Nephron progenitor cell (in vitro differentiated cells): Measurements from ENCODE around the gene FBLN5.
A peak's percentile ranks its signal among the peaks of the same experiment; 100 is the strongest.

Experiments used
- DNase-seq: peaks from one replicate; pipeline ENCODE4 v3.0.0; 2021
- H3K27ac Mint-ChIP-seq: 2 replicates; pipeline ENCODE4 v1.8.0; 2021; ENCODE audit warnings: mild to moderate bottlenecking, moderate library complexity, mixed read lengths
- H3K27me3 Mint-ChIP-seq: 2 replicates; pipeline ENCODE4 v1.8.0; 2021; ENCODE audit warnings: mild to moderate bottlenecking, low read depth, mixed read lengths; ENCODE audit not compliant: poor library complexity
- H3K36me3 Mint-ChIP-seq: 2 replicates; pipeline ENCODE4 v1.8.0; 2021; ENCODE audit warnings: low read depth, mixed read lengths
- H3K4me1 Mint-ChIP-seq: 2 replicates; pipeline ENCODE4 v1.8.0; 2021; ENCODE audit warnings: mixed read lengths
- H3K4me3 Mint-ChIP-seq: 2 replicates; pipeline ENCODE4 v1.8.0; 2021; ENCODE audit warnings: mild to moderate bottlenecking, moderate library complexity, mixed read lengths
- H3K9me3 Mint-ChIP-seq: 2 replicates; pipeline ENCODE4 v1.8.0; 2021; ENCODE audit warnings: mild to moderate bottlenecking, moderate library complexity, mixed read lengths
- CTCF ChIP-seq: fragments of 200-600 bp; sonication (generic); IDR thresholded peaks from 2 replicates; pipeline ENCODE4 v1.5.0; 2021; ENCODE audit warnings: antibody characterized with exemption

Gene FBLN5

DNA sequence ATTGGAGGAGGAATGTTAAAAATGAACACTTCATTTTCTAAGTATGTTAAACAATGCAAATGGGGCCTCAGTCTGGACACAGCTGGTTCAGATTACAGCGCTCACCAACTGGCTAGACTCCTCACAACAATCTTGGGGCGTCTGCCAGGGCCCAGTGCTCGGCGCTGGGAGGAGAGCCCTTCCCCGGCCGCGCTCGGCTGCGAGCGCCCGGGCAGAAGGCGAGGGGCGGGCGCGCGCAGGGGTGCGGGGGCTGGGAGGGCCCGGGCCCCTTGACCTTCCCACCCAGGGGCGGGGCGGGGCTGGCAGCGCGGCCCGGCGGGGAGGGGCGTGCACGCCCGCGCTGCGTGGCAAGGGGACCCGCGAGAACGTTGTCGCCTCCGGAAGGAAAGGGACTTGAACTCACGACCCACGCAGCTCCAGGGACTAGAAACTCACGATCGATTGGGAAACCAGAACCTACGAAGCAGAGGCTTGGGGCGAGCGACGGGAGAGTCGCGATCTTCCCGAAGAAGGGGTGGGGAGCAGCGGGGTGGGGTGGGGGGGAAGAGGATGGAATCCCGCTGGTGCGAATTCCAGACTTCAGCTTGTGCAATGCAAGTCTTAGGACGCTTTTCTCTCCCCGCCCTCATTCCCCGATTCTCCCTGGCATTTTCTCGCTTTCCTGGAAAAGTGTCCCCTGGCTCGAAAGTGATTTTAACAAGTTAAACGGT is at the start of gene FBLN5:
Gene FBLN5 (minus strand): TSS at position 220 of the 710 bp plus-strand sequence. CDS start 465 bp downstream, outside the sequence.
- DNase-seq = peak; percentile 75
- no peaks in the 10 kb centered on the region for H3K36me3 Mint-ChIP-seq
- peaks cover 23% of the 10 kb centered on the region for H3K4me1 Mint-ChIP-seq
- no peak for TF ChIP-seq CTCF
- H3K9me3 Mint-ChIP-seq = no peaks in the 10 kb centered on the region
- H3K27ac Mint-ChIP-seq = no peak within 1 kb of the TSS
- peaks cover 78% of the 10 kb centered on the region for H3K27me3 Mint-ChIP-seq
- peak within 1 kb of the TSS; percentile 88 for H3K4me3 Mint-ChIP-seq

- no peak for DNase-seq
- Mint-ChIP-seq H3K4me1 (no peaks in the 10 kb centered on the region), H3K4me3 (no peak overlapping the region), H3K27me3 (no peaks in the 10 kb centered on the region), H3K27ac (no peak overlapping the region), H3K36me3 (peaks cover 48% of the 10 kb centered on the region), H3K9me3 (no peaks in the 10 kb centered on the region)
- TF ChIP-seq CTCF = peak; percentile 42
Measured at GRCh38 chr14:91996948-91997371, 49.5 kb upstream of the FBLN5 start.

GRCh38 chr14:91987192-91987591 is 39.7 kb upstream of the FBLN5 start:
- Mint-ChIP-seq H3K4me1 (no peaks in the 10 kb centered on the region), H3K27me3 (no peaks in the 10 kb centered on the region), H3K4me3 (no peak overlapping the region), H3K36me3 (peaks cover 91% of the 10 kb centered on the region), H3K9me3 (no peaks in the 10 kb centered on the region), H3K27ac (no peak overlapping the region)
- no peak for DNase-seq
- no peak for TF ChIP-seq CTCF

GRCh38 chr14:91985521-91986255 is 38.2 kb upstream of the FBLN5 start:
- DNase-seq = no peak
- TF ChIP-seq CTCF = no peak
- H3K27me3 Mint-ChIP-seq = no peaks in the 10 kb centered on the region
- H3K4me1 Mint-ChIP-seq = no peaks in the 10 kb centered on the region
- H3K4me3 Mint-ChIP-seq = no peak overlapping the region
- no peak overlapping the region for H3K27ac Mint-ChIP-seq
- peaks cover 84% of the 10 kb centered on the region for H3K36me3 Mint-ChIP-seq
- H3K9me3 Mint-ChIP-seq = no peaks in the 10 kb centered on the region

DNA sequence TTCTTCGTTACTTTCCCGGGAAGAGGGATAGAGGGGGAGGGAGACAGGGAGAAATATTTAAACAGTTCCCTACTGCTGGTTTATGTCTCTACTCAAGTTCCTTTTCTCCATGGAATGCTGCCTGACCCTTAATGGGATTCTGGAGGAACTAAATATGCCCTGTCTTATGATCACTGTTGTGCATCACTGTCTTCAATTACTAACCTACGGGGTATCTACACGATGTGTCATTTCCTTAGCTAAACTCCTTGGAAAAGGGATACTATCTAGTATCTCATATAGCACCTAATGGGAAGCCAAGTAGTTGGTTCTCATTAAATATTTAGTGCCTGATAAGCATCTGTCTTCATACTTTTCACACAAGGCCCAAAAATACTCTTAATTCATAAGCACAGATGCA is 37.5 kb upstream of the FBLN5 start:
- Mint-ChIP-seq H3K9me3 (no peaks in the 10 kb centered on the region), H3K27me3 (no peaks in the 10 kb centered on the region), H3K4me1 (no peaks in the 10 kb centered on the region), H3K36me3 (peaks cover 89% of the 10 kb centered on the region), H3K27ac (peak overlapping the region; percentile 12), H3K4me3 (no peak overlapping the region)
- TF ChIP-seq CTCF = no peak
- DNase-seq = no peak
